GM18870 (cell line): ENCODE results near the gene ATP1A3.

Experiments
- ATAC-seq: cut with Tn5 transposase; IDR thresholded peaks from one replicate; pipeline ENCODE4 v1.9.1; 2021; ENCODE audit warnings: moderate library complexity; ENCODE audit not compliant: unreplicated experiment

ATP1A3 gene

GRCh38 chr19:41918095-41918494, 75.9 kb downstream of the ATP1A3 start:
- ATAC-seq: no peak

- ATAC-seq: no peak
These were observed 76.4 kb downstream of the ATP1A3 start for GRCh38 chr19:41917676-41918075.
